Gastroesophageal sphincter (tissue), 4 donors: ENCODE results near the gene HCN1. TPM values are rescaled to one million over a fixed set of nuclear protein-coding genes. Genes with fewer than 3 reads are reported as not detected.

Source experiments
- ATAC-seq: fragments of 150-250 bp; one replicate; pipeline ENCODE4 v1.9.1; 2016; ENCODE audit warnings: mild to moderate bottlenecking, moderate library complexity
- H3K27ac ChIP-seq, 4 donors: fragments of 200-600 bp; sonication (generic) in 3 of 4; 1 replicate in 3 of 4; 2 replicates in 1 of 4; pipeline ENCODE4 v1.5.1; 2016 to 2019
- H3K27me3 ChIP-seq: fragments of 200-600 bp; sonication (generic); one replicate; pipeline ENCODE4 v1.5.1; 2019
- H3K36me3 ChIP-seq, 2 donors: fragments of 200-600 bp; sonication (generic); one replicate each; pipeline ENCODE4 v1.5.1; 2019; ENCODE audit warnings: control low read depth in 1 of 2
- H3K4me1 ChIP-seq, 3 donors: fragments of 200-600 bp; sonication (generic); 1 replicate in 2 of 3; 2 replicates in 1 of 3; pipeline ENCODE4 v1.5.1; 2016 to 2019; ENCODE audit warnings: control low read depth in 2 of 3
- H3K4me3 ChIP-seq, 2 donors: fragments of 200-600 bp; sonication (generic); one replicate each; pipeline ENCODE4 v1.5.1; 2019; ENCODE audit warnings: mild to moderate bottlenecking in 1 of 2, moderate library complexity in 1 of 2
- H3K9me3 ChIP-seq, 3 donors: fragments of 200-600 bp; sonication (generic); one replicate each; pipeline ENCODE4 v1.5.1; 2017 to 2019; ENCODE audit warnings: control low read depth in 2 of 3
- CTCF ChIP-seq, 4 experiments: fragments of 200-600 bp in 2 of 4; fragments of 450-650 bp in 2 of 4; sonication (generic) in 1 of 4; IDR thresholded peaks; one replicate each; pipeline ENCODE4 v1.5.1; 2017 to 2019; ENCODE audit warnings: antibody characterized with exemption in 4 of 4, mild to moderate bottlenecking in 2 of 4, moderate library complexity in 2 of 4
- EP300 ChIP-seq: sonication (generic); formaldehyde crosslinking; IDR thresholded peaks from one replicate; pipeline ENCODE4 v1.6.1; 2017; ENCODE audit warnings: antibody characterized with exemption, mild to moderate bottlenecking
- POLR2A ChIP-seq, 2 donors: fragments of 450-650 bp; IDR thresholded peaks; one replicate each; pipeline ENCODE4 v1.6.1; 2017; ENCODE audit warnings: antibody characterized with exemption in 2 of 2, mild to moderate bottlenecking in 2 of 2, moderate library complexity in 1 of 2
- POLR2AphosphoS5 ChIP-seq: sonication (generic); formaldehyde crosslinking; IDR thresholded peaks from one replicate; pipeline ENCODE4 v1.6.1; 2017; ENCODE audit warnings: antibody characterized with exemption
- WGBS, 2 donors: methylation state at CpG; one replicate each; pipeline ENCODE4 v1.1.5; 2018; ENCODE audit warnings: low coverage in 1 of 2; 5-methylcytosine and 5-hydroxymethylcytosine counted together
- total RNA-seq, 4 donors: library from RNA; depleted of rRNA; stranded (reverse); fragments of >200 nt; gene quantifications; one replicate each; pipeline ENCODE4 v1.1.0, GENCODE V29; 2016

Gene HCN1
- total RNA-seq, 4 donors from 2014 or later = 0.19 to 1.3 (median 0.63) TPM

GRCh38 chr5:45264447-45264846 lies 431.7 kb downstream of the HCN1 start:
- H3K4me3 ChIP-seq = no peak overlapping the region
- H3K9me3 ChIP-seq = no peaks in the 10 kb centered on the region
- WGBS, 2 donors = 71 to 72% methylated on average over 1 of the region's 1 CpG
- TF ChIP-seq POLR2A (IDR thresholded peaks at IDR 0.05) = no peak
- no peak for TF ChIP-seq EP300
- no peak for TF ChIP-seq CTCF (IDR thresholded peaks at IDR 0.05)
- TF ChIP-seq POLR2AphosphoS5 = no peak
- no peaks in the 10 kb centered on the region for H3K4me1 ChIP-seq
- no peak for ATAC-seq
- H3K36me3 ChIP-seq = no peaks in the 10 kb centered on the region
- H3K27ac ChIP-seq = no peak overlapping the region
- no peaks in the 10 kb centered on the region for H3K27me3 ChIP-seq

GRCh38 chr5:45262061-45262590 lies 434.1 kb downstream of the HCN1 start:
- H3K27me3 ChIP-seq = no peaks in the 10 kb centered on the region
- H3K27ac ChIP-seq = no peak overlapping the region
- no peaks in the 10 kb centered on the region for H3K9me3 ChIP-seq
- TF ChIP-seq EP300 (no peak), POLR2AphosphoS5 (no peak), POLR2A (IDR thresholded peaks at IDR 0.05) (no peak), CTCF (IDR thresholded peaks at IDR 0.05) (no peak)
- WGBS, 2 donors = 82% methylated on average over 6 of the region's 29 CpGs; no CpG with 5 or more reads in 1 of the 2 donors
- no peaks in the 10 kb centered on the region for H3K4me1 ChIP-seq
- no peak for ATAC-seq
- H3K36me3 ChIP-seq = no peaks in the 10 kb centered on the region
- H3K4me3 ChIP-seq = no peak overlapping the region

- WGBS, 2 donors = 83 to 85% methylated on average over 4 of the region's 4 CpGs
- no peaks in the 10 kb centered on the region for H3K36me3 ChIP-seq
- no peaks in the 10 kb centered on the region for H3K27me3 ChIP-seq
- H3K27ac ChIP-seq = no peak overlapping the region
- no peaks in the 10 kb centered on the region for H3K4me1 ChIP-seq
- ATAC-seq = no peak
- TF ChIP-seq POLR2AphosphoS5 = no peak
- no peak for TF ChIP-seq EP300
- no peak for TF ChIP-seq CTCF (IDR thresholded peaks at IDR 0.05)
- TF ChIP-seq POLR2A (IDR thresholded peaks at IDR 0.05) = no peak
- no peaks in the 10 kb centered on the region for H3K9me3 ChIP-seq
- no peak overlapping the region for H3K4me3 ChIP-seq
Measured at GRCh38 chr5:45261125-45261524, 435.1 kb downstream of the HCN1 start.

- WGBS, 2 donors = 42% methylated on average over 3 of the region's 3 CpGs
- no peak for ATAC-seq
- H3K27me3 ChIP-seq = no peaks in the 10 kb centered on the region
- no peaks in the 10 kb centered on the region for H3K9me3 ChIP-seq
- H3K36me3 ChIP-seq = no peaks in the 10 kb centered on the region
- H3K4me1 ChIP-seq = no peaks in the 10 kb centered on the region
- no peak overlapping the region for H3K4me3 ChIP-seq
- H3K27ac ChIP-seq = no peak overlapping the region
- TF ChIP-seq POLR2A (IDR thresholded peaks at IDR 0.05) = no peak
- TF ChIP-seq EP300 = no peak
- TF ChIP-seq CTCF (IDR thresholded peaks at IDR 0.05) = no peak
- no peak for TF ChIP-seq POLR2AphosphoS5
Measured at GRCh38 chr5:45260292-45260691, 435.9 kb downstream of the HCN1 start.

- Histone ChIP-seq H3K27me3 (no peaks in the 10 kb centered on the region), H3K4me3 (no peak overlapping the region), H3K36me3 (no peaks in the 10 kb centered on the region), H3K27ac (no peak overlapping the region), H3K4me1 (no peaks in the 10 kb centered on the region), H3K9me3 (no peaks in the 10 kb centered on the region)
- ATAC-seq = no peak
- WGBS, 2 donors = 10 to 14% methylated on average over 1 of the region's 1 CpG
- TF ChIP-seq POLR2A (IDR thresholded peaks at IDR 0.05) (no peak), CTCF (IDR thresholded peaks at IDR 0.05) (no peak), POLR2AphosphoS5 (no peak), EP300 (no peak)
Measured at GRCh38 chr5:45252978-45253377, 443.2 kb downstream of the HCN1 start.
